Activated CD4-positive, CD25-positive, alpha-beta regulatory T cell treated with anti-CD3 and anti-CD28 coated beads, Interleukin-2, amount 50 U/mL, for 24 hours (primary cell): ENCODE results near the gene JADE3.

ENCODE experiments used
- ATAC-seq, 2 donors: fragments of 150-1000 bp; cut with Tn5 transposase; one replicate each; pipeline ENCODE4 v1.10.0; 2021; ENCODE audit warnings: mild to moderate bottlenecking in 1 of 2, moderate library complexity in 1 of 2

The JADE3 gene

GRCh38 chrX:46912098-46912602 is at the start of gene JADE3:
Gene JADE3 (plus strand): TSS chrX:46912421. CDS start chrX:46984895, 72,474 bp downstream.
- ATAC-seq = peak; percentile 38 to 50

GRCh38 chrX:46863072-46863471 is 49.1 kb upstream of the JADE3 start:
- ATAC-seq = no peak

GRCh38 chrX:46864606-46865005 is 47.6 kb upstream of the JADE3 start:
- no peak for ATAC-seq

GRCh38 chrX:46865281-46865680 is 46.9 kb upstream of the JADE3 start:
- no peak for ATAC-seq

- ATAC-seq = no peak
Observed at GRCh38 chrX:46866726-46867125, 45.5 kb upstream of the JADE3 start.

GRCh38 chrX:46873746-46874145 is 38.5 kb upstream of the JADE3 start:
- no peak for ATAC-seq

GRCh38 chrX:46876901-46877300 is 35.3 kb upstream of the JADE3 start:
- no peak for ATAC-seq

GRCh38 chrX:46882266-46882665 is 30.0 kb upstream of the JADE3 start:
- ATAC-seq = no peak

- ATAC-seq = no peak
Observed at GRCh38 chrX:46884799-46885198, 27.4 kb upstream of the JADE3 start.

GRCh38 chrX:46898207-46898606 is 14.0 kb upstream of the JADE3 start:
- ATAC-seq = no peak

GRCh38 chrX:46903458-46904242 is 8.6 kb upstream of the JADE3 start:
- ATAC-seq = peak; percentile 71 to 97

GRCh38 chrX:46904626-46905025 is 7.6 kb upstream of the JADE3 start:
- ATAC-seq = no peak

GRCh38 chrX:46910415-46910814 is 1.8 kb upstream of the JADE3 start:
- no peak for ATAC-seq

GRCh38 chrX:46912603-46913491 is 626 bp downstream of the JADE3 start:
- peak; percentile 36 to 46 for ATAC-seq

- ATAC-seq = no peak
Observed at GRCh38 chrX:46913667-46914066, 1.4 kb downstream of the JADE3 start.

GRCh38 chrX:46916273-46916672 is 4.1 kb downstream of the JADE3 start:
- ATAC-seq = no peak

GRCh38 chrX:46917622-46918021 is 5.4 kb downstream of the JADE3 start:
- ATAC-seq = no peak

GRCh38 chrX:46918434-46918833 is 6.2 kb downstream of the JADE3 start:
- ATAC-seq = no peak

- no peak for ATAC-seq
Observed at GRCh38 chrX:46920235-46920634, 8.0 kb downstream of the JADE3 start.

GRCh38 chrX:46922611-46923010 is 10.4 kb downstream of the JADE3 start:
- ATAC-seq = no peak

GRCh38 chrX:46927718-46928117 is 15.5 kb downstream of the JADE3 start:
- ATAC-seq = no peak

- ATAC-seq = no peak
Observed at GRCh38 chrX:46929439-46930261, 17.4 kb downstream of the JADE3 start.

- no peak for ATAC-seq
Observed at GRCh38 chrX:46935295-46935694, 23.1 kb downstream of the JADE3 start.
